IMR-90 (cell line): ENCODE data around the gene SLC38A11. TPM values are rescaled to one million over a fixed set of nuclear protein-coding genes. Genes with fewer than 3 reads are reported as not detected.

Source experiments
- ATAC-seq: fragments of 200-7000 bp; cut with Tn5 transposase; 2 replicates; pipeline ENCODE4 v1.9.1; 2020; ENCODE audit warnings: low read depth, mild to moderate bottlenecking, moderate library complexity
- BruUV-seq: library from RNA; stranded (reverse); fragments of 400-500 nt; replicated peaks from 2 replicates; lab custom pipeline; 2021; lab: Mats Ljungman, UMichigan
- CTCF ChIA-PET: fragments of 300-600 bp; formaldehyde crosslinking; extraction: SDS; loops from one replicate; lab custom pipeline; 2021; ENCODE audit warnings: antibody characterized with exemption; lab: Yijun Ruan, JAX
- POLR2A ChIA-PET: fragments of 300-600 bp; sonication (Branson Sonifier 250); formaldehyde crosslinking; loops from one replicate; lab custom pipeline; 2022; ENCODE audit warnings: antibody characterized with exemption; ENCODE audit not compliant: unreplicated experiment; lab: Charles Lee
- DNase-seq: peaks from one replicate; pipeline ENCODE4 v3.0.0; 2013
- H2AFZ ChIP-seq: replicated peaks from 2 replicates; pipeline ENCODE3; 2013; ENCODE audit warnings: low read length, mild to moderate bottlenecking; ENCODE audit not compliant: poor library complexity
- H2AK5ac ChIP-seq: 2 replicates; pipeline ENCODE4 v1.6.1; 2013; ENCODE audit warnings: low read depth, low read length, inconsistent platforms
- H2AK9ac ChIP-seq: replicated peaks from 2 replicates; pipeline ENCODE3; 2013; ENCODE audit warnings: mild to moderate bottlenecking, low read depth, low read length, moderate library complexity; ENCODE audit not compliant: poor library complexity
- H2BK120ac ChIP-seq: 2 replicates; pipeline ENCODE4 v1.6.1; 2013; ENCODE audit warnings: low read depth, low read length, inconsistent platforms
- H2BK15ac ChIP-seq: 3 replicates; pipeline ENCODE4 v1.6.1; 2013; ENCODE audit warnings: low read depth, low read length, inconsistent platforms
- H2BK20ac ChIP-seq: 2 replicates; pipeline ENCODE4 v1.6.1; 2013; ENCODE audit warnings: low read depth, mild to moderate bottlenecking, inconsistent platforms, low read length, moderate library complexity
- H2BK5ac ChIP-seq: 2 replicates; pipeline ENCODE4 v1.6.1; 2013; ENCODE audit warnings: mild to moderate bottlenecking, low read depth, low read length, inconsistent platforms; ENCODE audit not compliant: poor library complexity, severe bottlenecking
- H3K14ac ChIP-seq: replicated peaks from 2 replicates; pipeline ENCODE4 v1.6.1; 2013; ENCODE audit warnings: low read depth, low read length, inconsistent platforms
- H3K18ac ChIP-seq: 2 replicates; pipeline ENCODE4 v1.6.1; 2013; ENCODE audit warnings: low read depth, low read length, control low read depth
- H3K23ac ChIP-seq: 2 replicates; pipeline ENCODE4 v1.6.1; 2013; ENCODE audit warnings: low read depth, low read length, inconsistent platforms
- H3K27ac ChIP-seq: 2 replicates; pipeline ENCODE4 v1.5.1; 2013; ENCODE audit warnings: mild to moderate bottlenecking, control low read depth, low read length; ENCODE audit not compliant: insufficient read depth
- H3K27me3 ChIP-seq: 2 replicates; pipeline ENCODE4 v1.6.1; 2013; ENCODE audit warnings: low read length; ENCODE audit not compliant: control insufficient read depth, insufficient read depth
- H3K36me3 ChIP-seq: 2 replicates; pipeline ENCODE4 v1.6.1; 2013; ENCODE audit warnings: low read length, mixed read lengths; ENCODE audit not compliant: control insufficient read depth, insufficient read depth
- H3K4ac ChIP-seq: 2 replicates; pipeline ENCODE4 v1.6.1; 2013; ENCODE audit warnings: low read depth, low read length, inconsistent platforms
- H3K4me1 ChIP-seq: 2 replicates; pipeline ENCODE4 v1.6.1; 2013; ENCODE audit warnings: low read length, mixed read lengths; ENCODE audit not compliant: control insufficient read depth, insufficient read depth
- H3K4me2 ChIP-seq: 2 replicates; pipeline ENCODE4 v1.6.1; 2013; ENCODE audit warnings: low read depth, mild to moderate bottlenecking, control low read depth, low read length, moderate library complexity
- H3K4me3 ChIP-seq: 2 replicates; pipeline ENCODE4 v1.5.1; 2013; ENCODE audit warnings: low read depth, mild to moderate bottlenecking, control low read depth, low read length, moderate library complexity; ENCODE audit not compliant: insufficient read depth
- H3K56ac ChIP-seq: 2 replicates; pipeline ENCODE4 v1.6.1; 2013; ENCODE audit warnings: low read length, inconsistent platforms; ENCODE audit not compliant: insufficient read depth; ENCODE audit errors: extremely low read depth
- H3K79me1 ChIP-seq, 2 experiments: 2 replicates each; pipeline ENCODE4 v1.6.1; 2013; ENCODE audit warnings: low read length in 2 of 2, inconsistent platforms in 1 of 2, low read depth in 1 of 2
- H3K9ac ChIP-seq: 2 replicates; pipeline ENCODE4 v1.6.1; 2013; ENCODE audit warnings: low read depth, low read length, control low read depth
- H3K9me1 ChIP-seq: 2 replicates; pipeline ENCODE4 v1.6.1; 2013; ENCODE audit warnings: low read length, inconsistent platforms; ENCODE audit not compliant: insufficient read depth
- H3K9me3 ChIP-seq: 2 replicates; pipeline ENCODE4 v1.6.1; 2013; ENCODE audit warnings: low read length; ENCODE audit not compliant: control insufficient read depth, insufficient read depth
- H4K20me1 ChIP-seq: 2 replicates; pipeline ENCODE4 v1.6.1; 2013; ENCODE audit warnings: low read length, inconsistent platforms; ENCODE audit not compliant: insufficient read depth
- H4K5ac ChIP-seq: 2 replicates; pipeline ENCODE4 v1.6.1; 2013; ENCODE audit warnings: mild to moderate bottlenecking, low read depth, low read length, control low read depth
- H4K8ac ChIP-seq, 2 experiments: 2 replicates each; pipeline ENCODE4 v1.6.1; 2013; ENCODE audit warnings: low read depth in 2 of 2, low read length in 2 of 2, control low read depth in 1 of 2, inconsistent platforms in 1 of 2
- H4K91ac ChIP-seq: 2 replicates; pipeline ENCODE4 v1.6.1; 2013; ENCODE audit warnings: low read depth, low read length, inconsistent platforms; ENCODE audit not compliant: insufficient read depth
- CEBPB ChIP-seq: IDR thresholded peaks from 2 replicates; pipeline ENCODE4 v1.6.1; 2012; ENCODE audit warnings: low read depth, low read length, improper control_type of control experiment
- CHD1 ChIP-seq: IDR thresholded peaks from 2 replicates; pipeline ENCODE4 v1.6.1; 2012; ENCODE audit warnings: low read depth, low read length, improper control_type of control experiment
- MAFK ChIP-seq: IDR thresholded peaks from 2 replicates; pipeline ENCODE4 v1.6.1; 2012; ENCODE audit warnings: low read depth, low read length, improper control_type of control experiment
- RAD21 ChIP-seq: IDR thresholded peaks from 2 replicates; pipeline ENCODE4 v1.6.1; 2012; ENCODE audit warnings: low read length, improper control_type of control experiment
- RFX5 ChIP-seq: IDR thresholded peaks from 2 replicates; pipeline ENCODE4 v1.8.0; 2012; ENCODE audit warnings: low read depth, mild to moderate bottlenecking, low read length, moderate library complexity
- USF2 ChIP-seq: fragments of 150-350 bp; IDR thresholded peaks from 2 replicates; pipeline ENCODE4 v1.6.1; 2017; ENCODE audit warnings: mild to moderate bottlenecking, antibody characterized with exemption, low read length, low read depth
- WGBS, 2 experiments: methylation state at CpG; one replicate each; pipeline versions ENCODE4 v1.1.5 to v1.1.7; 2013; ENCODE audit warnings: missing lambda C conversion rate in 2 of 2; ENCODE audit not compliant: insufficient read length in 1 of 2; ENCODE audit errors: extremely low coverage in 2 of 2; 5-methylcytosine and 5-hydroxymethylcytosine counted together
- dilution Hi-C: fragments of 300-500 bp; cut with HindIII; formaldehyde crosslinking; loops from one replicate; pipeline ENCODE4 v1.14.3; 2018; ENCODE audit warnings: low sequenced_read_pairs; ENCODE audit not compliant: unreplicated experiment
- in situ Hi-C: fragments of 300-500 bp; cut with MboI; formaldehyde crosslinking; loops from 3 replicates; pipeline ENCODE4 v1.14.3; 2019; ENCODE audit warnings: low sequenced_read_pairs, inconsistent platforms, mixed read lengths
- intact Hi-C: fragments of 100-400 bp; cut with micrococcal nuclease; formaldehyde crosslinking; loops from 2 replicates; pipeline ENCODE4 v1.10.0; 2022
- polyA plus RNA-seq, 3 experiments: library from polyadenylated mRNA; depleted of rRNA; stranded (reverse); fragments of >200 nt; gene quantifications; 2 replicates each; pipeline ENCODE4 v1.2.3, GENCODE V29; 2012; ENCODE audit warnings: low replicate concordance in 1 of 3
- total RNA-seq: library from RNA; depleted of rRNA; stranded (reverse); fragments of >200 nt; gene quantifications from 2 replicates; pipeline ENCODE4 v1.2.3, GENCODE V29; 2012

The SLC38A11 gene
- total and polyA plus RNA-seq, 2 of the 4 experiments (the other 2 are of a cell fraction) = 0.18 to 0.21 TPM

- no peak overlapping the region for H3K4me3 ChIP-seq
- H2BK5ac ChIP-seq = no peak overlapping the region
- no peak overlapping the region for H3K14ac ChIP-seq
- H3K4me1 ChIP-seq = no peaks in the 10 kb centered on the region
- no peak overlapping the region for H2AFZ ChIP-seq
- intact Hi-C loops = no loop called here
- no peak overlapping the region for H4K91ac ChIP-seq
- H3K23ac ChIP-seq = no peak overlapping the region
- no peak for DNase-seq
- TF ChIP-seq CHD1 (no peak), RFX5 (no peak), MAFK (no peak), RAD21 (no peak), USF2 (no peak), CEBPB (no peak)
- no peak overlapping the region for H2BK15ac ChIP-seq
- no peak overlapping the region for H2BK20ac ChIP-seq
- H3K56ac ChIP-seq = no peak overlapping the region
- H4K20me1 ChIP-seq = no peaks in the 10 kb centered on the region
- ATAC-seq = no peak
- ChIA-PET POLR2A (no interaction called here), CTCF (interaction anchor here (2.5 kb wide), 1 partner anchor 29 kb away, joined by 9 read pairs; the partner anchor contains the start of gene COBLL1)
- H3K9me1 ChIP-seq = no peaks in the 10 kb centered on the region
- no peaks in the 10 kb centered on the region for H3K79me1 ChIP-seq
- no peak overlapping the region for H3K4ac ChIP-seq
- peaks cover 5% of the 10 kb centered on the region; the same call in 1 of the 2 replicates for H3K27me3 ChIP-seq
- no peak overlapping the region for H3K9ac ChIP-seq
- BruUV-seq = no TSS peak
- no peak overlapping the region for H4K8ac ChIP-seq
- dilution Hi-C loops = no loop called here
- H3K9me3 ChIP-seq = no peaks in the 10 kb centered on the region
- in situ Hi-C loops = no loop called here
- no peak overlapping the region for H4K5ac ChIP-seq
- H3K4me2 ChIP-seq = no peak overlapping the region
- no peak overlapping the region for H2BK120ac ChIP-seq
- no peak overlapping the region for H3K27ac ChIP-seq
- H3K36me3 ChIP-seq = no peaks in the 10 kb centered on the region
- WGBS, 2 experiments = no CpG with 5 or more reads among the region's 2 CpGs
- H2AK9ac ChIP-seq = no peak overlapping the region
- no peak overlapping the region for H2AK5ac ChIP-seq
- no peak overlapping the region for H3K18ac ChIP-seq
These were observed 83.9 kb downstream of the SLC38A11 start for GRCh38 chr2:164871404-164871803.
